Astrocyte of the spinal cord (primary cell): ENCODE results near the gene SEMA3C.

Experiments
- DNase-seq: peaks from one replicate; pipeline ENCODE4 v3.0.0; 2011; ENCODE audit warnings: low read depth, low spot score
- H3K4me3 ChIP-seq: 2 replicates; pipeline ENCODE4 v1.5.1; 2011; ENCODE audit warnings: low read depth, mild to moderate bottlenecking, low read length, moderate library complexity
- CTCF ChIP-seq: IDR thresholded peaks from 2 replicates; pipeline ENCODE4 v1.5.1; 2012; ENCODE audit warnings: low read depth, mild to moderate bottlenecking, low read length, inconsistent platforms
- in situ Hi-C: cut with HindIII; loops from 2 replicates; pipeline ENCODE4 v1.10.0; 2017; ENCODE audit warnings: low sequenced_read_pairs

SEMA3C gene

GRCh38 chr7:80774843-80775242, 144.0 kb downstream of the SEMA3C start:
- no peak for DNase-seq
- in situ Hi-C loops = no loop called here
- H3K4me3 ChIP-seq = no peak overlapping the region
- no peak for TF ChIP-seq CTCF

- in situ Hi-C loops = no loop called here
These were observed 144.9 kb downstream of the SEMA3C start for GRCh38 chr7:80773787-80774508.

GRCh38 chr7:80772347-80772993, 146.4 kb downstream of the SEMA3C start:
- in situ Hi-C loops = no loop called here
- no peak for TF ChIP-seq CTCF
- no peak overlapping the region for H3K4me3 ChIP-seq
- DNase-seq = no peak

More at GRCh38 chr7:80773787-80774508, 144.9 kb downstream of the SEMA3C start:
- no peak for DNase-seq
- TF ChIP-seq CTCF = no peak
- H3K4me3 ChIP-seq = no peak overlapping the region

- no peak overlapping the region for H3K4me3 ChIP-seq
These were observed 147.3 kb downstream of the SEMA3C start for GRCh38 chr7:80771523-80771922.

GRCh38 chr7:80770675-80771081, 148.2 kb downstream of the SEMA3C start:
- no peak overlapping the region for H3K4me3 ChIP-seq
- in situ Hi-C loops = no loop called here
- TF ChIP-seq CTCF = no peak
- DNase-seq = peak; percentile 27

More at GRCh38 chr7:80771523-80771922, 147.3 kb downstream of the SEMA3C start:
- DNase-seq = peak; percentile 35
- in situ Hi-C loops = no loop called here
- TF ChIP-seq CTCF = no peak

- DNase-seq = no peak
- H3K4me3 ChIP-seq = no peak overlapping the region
- no peak for TF ChIP-seq CTCF
- in situ Hi-C loops = no loop called here
These were observed 148.8 kb downstream of the SEMA3C start for GRCh38 chr7:80770061-80770460.
